ENCODE results near the gene OR10D3.
"Not testable (repeated sequence)": the region's sequence is repeated elsewhere in the genome, so short reads cannot be mapped to it uniquely, and the experiment has no call there.

The OR10D3 gene

DNA sequence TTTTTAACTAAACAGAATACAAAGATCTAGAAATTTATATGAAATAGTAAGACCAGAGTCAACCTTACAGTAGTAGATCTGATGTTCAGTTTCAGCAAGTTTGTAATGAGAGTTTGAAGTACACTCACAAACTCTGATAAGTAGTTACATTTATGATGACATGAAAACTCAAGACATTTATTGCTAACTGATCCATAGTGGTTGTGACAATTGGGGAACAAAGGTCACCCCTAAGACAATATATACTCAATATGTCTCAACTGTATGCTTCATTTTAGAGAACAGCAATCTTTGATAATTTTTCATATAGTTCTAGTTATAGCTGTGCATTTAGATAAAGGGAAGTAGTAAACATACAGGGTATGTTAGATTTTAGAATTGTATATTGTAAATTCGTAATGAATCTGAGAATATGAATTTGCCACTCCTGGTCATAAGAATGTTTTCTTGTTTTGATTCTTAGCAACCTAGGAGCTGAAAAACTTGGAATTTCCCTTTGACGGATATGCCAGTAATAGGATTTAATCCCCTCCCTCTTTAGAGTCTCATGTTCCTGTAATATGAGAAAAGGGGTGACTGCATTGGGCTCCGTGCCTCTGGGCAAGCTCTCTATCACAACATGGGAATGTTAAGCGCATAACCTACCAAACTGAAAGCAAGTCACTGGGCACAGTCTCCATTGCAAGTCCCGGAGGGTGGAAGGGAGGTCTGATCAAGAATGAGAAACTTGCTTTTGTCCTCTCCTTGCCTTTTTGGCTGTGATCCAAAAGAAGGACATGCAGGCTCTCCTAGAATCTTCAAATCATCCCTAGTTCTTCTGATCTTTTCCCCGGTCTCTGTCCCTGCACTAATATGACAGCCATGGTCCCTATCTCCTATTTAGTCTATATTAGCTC is 11.4 kb downstream of the OR10D3 start:
- DNase-seq (ENCODE audit: low read depth) = no peak

GRCh38 chr11:124195189-124195734 is 12.1 kb downstream of the OR10D3 start:
- DNase-seq (ENCODE audit: low read depth) = peak; percentile 30

- DNase-seq (ENCODE audit: low read depth) = no peak
Measured at GRCh38 chr11:124197999-124198398, 14.9 kb downstream of the OR10D3 start.

DNA sequence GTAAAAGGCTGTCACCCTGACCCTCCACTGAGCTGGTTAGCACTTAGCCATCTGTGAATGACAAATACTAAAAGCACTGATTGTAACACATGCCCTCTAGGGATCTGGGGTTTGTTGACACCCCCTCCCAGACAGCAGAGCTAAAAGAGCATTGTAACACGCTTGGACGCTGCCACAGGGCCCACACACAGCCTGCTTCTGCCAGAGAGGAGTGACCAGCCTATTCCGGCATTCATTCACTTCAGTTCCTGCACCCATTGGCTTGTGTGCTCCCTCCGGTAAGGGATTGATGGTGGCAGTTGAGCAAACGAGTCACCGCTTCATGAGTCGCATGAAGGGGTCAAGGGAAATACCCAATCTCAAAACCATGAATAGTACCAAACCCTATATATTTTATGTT is 15.8 kb downstream of the OR10D3 start:
- no peak for DNase-seq (ENCODE audit: low read depth)

- DNase-seq (ENCODE audit: low read depth) = no peak
Measured at GRCh38 chr11:124199702-124200101, 16.6 kb downstream of the OR10D3 start.

GRCh38 chr11:124200671-124201070 is 17.5 kb downstream of the OR10D3 start:
- DNase-seq (ENCODE audit: low read depth) = no peak

GRCh38 chr11:124202951-124203350 is 19.8 kb downstream of the OR10D3 start:
- no peak for DNase-seq (ENCODE audit: low read depth)

DNA sequence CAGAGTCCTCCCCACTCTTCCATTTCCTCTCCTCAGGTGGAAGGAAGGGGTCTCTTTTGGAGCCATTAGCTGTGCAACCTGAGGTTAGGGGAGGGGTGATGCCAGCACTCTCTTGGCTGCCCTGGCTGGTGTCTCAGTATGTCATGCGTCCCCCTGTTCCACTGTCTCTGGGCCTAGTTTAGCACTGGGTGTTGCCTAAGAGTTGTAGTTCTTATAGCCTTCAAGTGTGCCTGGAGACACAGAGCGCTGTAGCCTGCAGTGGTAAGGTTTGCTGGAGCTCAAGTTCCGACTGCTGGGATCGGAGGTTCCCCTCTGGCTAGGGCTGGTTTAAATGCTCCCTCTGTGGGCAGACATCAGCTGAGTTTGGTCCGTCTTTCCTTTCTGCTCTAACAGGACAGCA is 20.9 kb downstream of the OR10D3 start:
- DNase-seq (ENCODE audit: low read depth) = no peak

DNA sequence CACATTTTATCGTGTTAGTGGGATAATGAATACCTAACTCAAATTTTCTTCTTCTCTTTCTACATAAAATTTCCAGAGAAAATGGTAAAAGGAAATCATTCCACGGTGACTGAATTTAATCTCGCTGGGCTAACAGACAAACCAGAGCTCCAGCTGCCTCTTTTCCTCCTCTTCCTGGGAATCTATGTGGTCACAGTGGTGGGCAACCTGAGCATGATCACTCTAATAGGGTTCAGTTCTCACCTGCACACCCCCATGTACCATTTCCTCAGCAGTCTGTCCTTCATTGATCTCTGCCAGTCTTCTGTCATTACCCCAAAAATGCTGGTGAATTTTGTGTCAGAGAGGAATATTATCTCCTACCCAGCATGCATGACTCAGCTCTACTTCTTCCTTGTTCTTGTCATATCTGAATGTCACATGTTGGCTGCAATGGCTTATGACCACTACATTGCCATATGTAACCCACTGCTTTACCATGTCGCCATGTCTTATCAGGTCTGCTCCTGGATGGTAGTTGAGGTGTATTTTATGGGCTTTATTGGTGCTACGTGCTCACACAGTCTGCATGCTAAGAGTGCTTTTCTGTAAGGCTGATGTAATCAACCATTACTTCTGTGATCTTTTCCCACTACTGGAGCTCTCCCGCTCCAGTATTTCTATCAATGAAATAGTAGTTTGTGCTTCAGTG is 24.1 kb downstream of the OR10D3 start:
- no peak for DNase-seq (ENCODE audit: low read depth)

GRCh38 chr11:124209824-124210357 is 26.7 kb downstream of the OR10D3 start:
- no peak for DNase-seq (ENCODE audit: low read depth)

- DNase-seq (ENCODE audit: low read depth) = no peak
Measured at GRCh38 chr11:124210421-124210820, 27.3 kb downstream of the OR10D3 start.

DNA sequence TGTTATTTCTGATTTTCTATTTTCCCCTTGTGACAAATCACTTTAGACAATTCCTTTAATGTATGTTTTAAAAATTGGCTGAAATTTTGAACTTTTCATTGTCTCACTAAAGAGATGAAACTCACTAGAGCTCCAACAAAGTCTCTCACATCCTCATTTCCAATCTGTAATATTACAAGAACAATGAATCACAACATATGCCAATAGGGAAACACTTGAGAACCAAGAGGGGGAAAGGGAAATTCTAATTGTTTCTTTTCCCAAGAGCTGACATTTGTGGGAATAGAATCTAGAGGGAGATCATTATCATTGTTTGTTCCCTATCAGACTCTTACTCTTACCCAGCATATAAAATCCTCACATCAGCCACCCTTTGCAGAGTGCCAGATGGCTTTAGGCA is 28.2 kb downstream of the OR10D3 start:
- DNase-seq (ENCODE audit: low read depth) = no peak

GRCh38 chr11:124214027-124214426 is 30.9 kb downstream of the OR10D3 start:
- DNase-seq (ENCODE audit: low read depth) = no peak

DNA sequence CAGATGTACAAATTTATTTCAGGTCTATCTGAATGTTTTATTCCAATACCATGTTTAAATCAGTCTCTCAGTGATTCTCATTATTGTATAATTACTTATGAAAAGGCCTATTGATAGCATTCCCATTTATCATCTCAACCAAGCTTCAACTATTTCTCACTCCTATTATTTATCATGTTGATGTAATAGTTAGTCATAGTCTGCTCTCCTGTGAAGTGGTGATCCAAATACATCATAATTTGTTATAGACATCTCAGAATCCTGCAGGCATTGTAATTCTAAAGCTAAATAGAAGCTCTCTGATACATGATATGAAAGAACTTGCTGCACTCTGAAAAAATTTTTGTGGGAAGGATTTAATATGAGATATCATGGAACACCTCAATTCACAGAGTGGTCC is 36.0 kb downstream of the OR10D3 start:
- DNase-seq (ENCODE audit: low read depth) = no peak

DNA sequence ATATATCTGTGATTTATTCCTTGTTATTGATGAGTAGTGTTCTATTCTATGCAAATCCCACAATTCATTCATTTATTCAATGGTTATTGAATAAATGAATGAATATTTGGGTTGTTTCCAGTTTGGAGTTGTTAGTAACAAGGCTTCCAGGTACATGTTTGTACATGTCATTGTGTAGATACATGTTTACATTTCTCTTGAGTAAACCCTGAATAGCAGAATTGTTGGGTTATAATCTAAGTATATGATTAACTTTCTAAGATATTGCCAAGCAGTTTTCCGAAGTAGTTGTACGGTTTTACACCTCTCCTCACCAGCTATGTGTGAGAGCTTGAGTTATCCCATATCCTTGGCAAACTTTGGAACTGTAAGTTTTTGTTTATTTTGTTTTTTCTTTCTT is 39.3 kb downstream of the OR10D3 start:
- no peak for DNase-seq (ENCODE audit: low read depth)

- DNase-seq (ENCODE audit: low read depth) = not testable (repeated sequence)
Measured at GRCh38 chr11:124224618-124225423, 41.7 kb downstream of the OR10D3 start.

GRCh38 chr11:124225471-124225870 is 42.3 kb downstream of the OR10D3 start:
- no peak for DNase-seq (ENCODE audit: low read depth)

- no peak for DNase-seq (ENCODE audit: low read depth)
Measured at GRCh38 chr11:124233376-124233775, 50.2 kb downstream of the OR10D3 start.

All from activated T-cell treated with anti-CD3 and anti-CD28 coated beads for 24 hours (primary cell).